ENCODE data around the gene EPB41L4A.

Gene EPB41L4A

GRCh38 chr5:112122353-112122752 lies 296.7 kb downstream of the EPB41L4A start:
- no peak for TF ChIP-seq CTCF (IDR thresholded peaks at IDR 0.05; ENCODE audit: control extremely low read depth, extremely low read depth, low read depth, missing control alignments)
- DNase-seq (ENCODE audit: extremely low spot score): no peak
- CTCF ChIA-PET: interaction anchor here (0.9 to 1.1 kb wide), 2 partner anchors 310 to 589 kb away, joined by 3 read pairs; no protein-coding TSS in a partner anchor
- POLR2A ChIA-PET: no interaction called here

- no peak for DNase-seq (ENCODE audit: extremely low spot score)
- no peak for TF ChIP-seq CTCF (IDR thresholded peaks at IDR 0.05; ENCODE audit: control extremely low read depth, extremely low read depth, low read depth, missing control alignments)
- POLR2A ChIA-PET: no interaction called here
- CTCF ChIA-PET: no interaction called here
These were observed 297.8 kb downstream of the EPB41L4A start for GRCh38 chr5:112121258-112121657.

GRCh38 chr5:112119969-112120368 lies 299.1 kb downstream of the EPB41L4A start:
- POLR2A ChIA-PET: no interaction called here
- CTCF ChIA-PET: interaction anchor here (1.6 to 2.8 kb wide), 4 partner anchors 9 to 589 kb away, joined by 3 to 14 read pairs (median 6); no protein-coding TSS in a partner anchor

GRCh38 chr5:112119508-112119907 lies 299.6 kb downstream of the EPB41L4A start:
- POLR2A ChIA-PET: no interaction called here
- CTCF ChIA-PET: interaction anchor here (0.7 to 2.8 kb wide), 7 partner anchors 9 to 588 kb away, joined by 3 to 14 read pairs (median 3); no protein-coding TSS in a partner anchor
- no peak for TF ChIP-seq CTCF (IDR thresholded peaks at IDR 0.05; ENCODE audit: control extremely low read depth, extremely low read depth, low read depth, missing control alignments)
- DNase-seq (ENCODE audit: extremely low spot score): no peak

More at GRCh38 chr5:112119969-112120368, 299.1 kb downstream of the EPB41L4A start:
- no peak for DNase-seq (ENCODE audit: extremely low spot score)
- TF ChIP-seq CTCF (IDR thresholded peaks at IDR 0.05; ENCODE audit: control extremely low read depth, extremely low read depth, low read depth, missing control alignments): no peak

- no peak for DNase-seq (ENCODE audit: extremely low spot score)
- POLR2A ChIA-PET: no interaction called here
- CTCF ChIA-PET: interaction anchor here (2.3 to 2.8 kb wide), 2 partner anchors 8 to 12 kb away, joined by 7 to 14 read pairs; no protein-coding TSS in a partner anchor
- no peak for TF ChIP-seq CTCF (IDR thresholded peaks at IDR 0.05; ENCODE audit: control extremely low read depth, extremely low read depth, low read depth, missing control alignments)
These were observed 301.5 kb downstream of the EPB41L4A start for GRCh38 chr5:112117551-112117950.

- CTCF ChIA-PET: no interaction called here
- no peak for DNase-seq (ENCODE audit: extremely low spot score)
These were observed 302.7 kb downstream of the EPB41L4A start for GRCh38 chr5:112116371-112116770.

More at GRCh38 chr5:112116371-112116770, 302.7 kb downstream of the EPB41L4A start:
- no peak for TF ChIP-seq CTCF (IDR thresholded peaks at IDR 0.05; ENCODE audit: control extremely low read depth, extremely low read depth, low read depth, missing control alignments)
- POLR2A ChIA-PET: no interaction called here

Data from GM10248 (cell line).